ENCODE data around the gene TNFAIP8L1.

The TNFAIP8L1 gene

GRCh38 chr19:4613254-4613751 lies 26.0 kb upstream of the TNFAIP8L1 start:
- ATAC-seq (ENCODE audit: insufficient read depth, low read depth) (no peak), DNase-seq (no peak)
- Histone ChIP-seq H3K4me3 (ENCODE audit: low read depth in 1 of 2, low read length in 2 of 2) (no peak overlapping the region), H3K27me3 (ENCODE audit: insufficient read depth, low read length, poor library complexity) (peaks cover 5% of the 10 kb centered on the region), H4K20me1 (ENCODE audit: insufficient read depth, low read length) (no peaks in the 10 kb centered on the region), H2AFZ (ENCODE audit: low read depth, low read length) (no peak overlapping the region), H3K27ac (ENCODE audit: low read length) (no peak overlapping the region), H3K4me2 (ENCODE audit: insufficient read depth, low read length) (no peak overlapping the region), H3K4me1 (ENCODE audit: insufficient read depth, low read length) (no peaks in the 10 kb centered on the region), H3K36me3 (ENCODE audit: insufficient read depth, low read length) (no peaks in the 10 kb centered on the region), H3K79me2 (ENCODE audit: insufficient read depth, low read length) (no peaks in the 10 kb centered on the region), H3K9me3 (ENCODE audit: insufficient read depth, low read length, severe bottlenecking) (no peaks in the 10 kb centered on the region), H3K9ac (ENCODE audit: low read depth, low read length) (no peak overlapping the region)
- TF ChIP-seq EZH2 (IDR thresholded peaks at IDR 0.05; ENCODE audit: borderline replicate concordance, low read depth, low read length, severe bottlenecking) (no peak), CTCF (IDR thresholded peaks at IDR 0.05; ENCODE audit: borderline replicate concordance, extremely low read depth, low read length, poor library complexity, severe bottlenecking) (no peak)

- ATAC-seq (ENCODE audit: insufficient read depth, low read depth) (no peak), DNase-seq (no peak)
- no peaks in the 10 kb centered on the region for H4K20me1 ChIP-seq (ENCODE audit: insufficient read depth, low read length)
- TF ChIP-seq EZH2 (IDR thresholded peaks at IDR 0.05; ENCODE audit: borderline replicate concordance, low read depth, low read length, severe bottlenecking) (no peak), CTCF (IDR thresholded peaks at IDR 0.05; ENCODE audit: borderline replicate concordance, extremely low read depth, low read length, poor library complexity, severe bottlenecking) (no peak)
- H3K9me3 ChIP-seq (ENCODE audit: insufficient read depth, low read length, severe bottlenecking), result no peaks in the 10 kb centered on the region
- no peak overlapping the region for H3K9ac ChIP-seq (ENCODE audit: low read depth, low read length)
- no peak overlapping the region for H3K4me3 ChIP-seq (ENCODE audit: low read depth in 1 of 2, low read length in 2 of 2)
- no peaks in the 10 kb centered on the region for H3K36me3 ChIP-seq (ENCODE audit: insufficient read depth, low read length)
- no peak overlapping the region for H3K27ac ChIP-seq (ENCODE audit: low read length)
- no peak overlapping the region for H2AFZ ChIP-seq (ENCODE audit: low read depth, low read length)
- H3K79me2 ChIP-seq (ENCODE audit: insufficient read depth, low read length), result no peaks in the 10 kb centered on the region
- H3K4me1 ChIP-seq (ENCODE audit: insufficient read depth, low read length), result no peaks in the 10 kb centered on the region
- H3K27me3 ChIP-seq (ENCODE audit: insufficient read depth, low read length, poor library complexity), result peaks cover 5% of the 10 kb centered on the region
- H3K4me2 ChIP-seq (ENCODE audit: insufficient read depth, low read length), result no peak overlapping the region
Measured at GRCh38 chr19:4618019-4618418, 21.3 kb upstream of the TNFAIP8L1 start.

- DNase-seq, result no peak
- no peak overlapping the region for H3K4me3 ChIP-seq (ENCODE audit: low read depth in 1 of 2, low read length in 2 of 2)
- ATAC-seq (ENCODE audit: insufficient read depth, low read depth), result no peak
- no peak overlapping the region for H2AFZ ChIP-seq (ENCODE audit: low read depth, low read length)
- H3K27ac ChIP-seq (ENCODE audit: low read length), result no peak overlapping the region
- H3K9me3 ChIP-seq (ENCODE audit: insufficient read depth, low read length, severe bottlenecking), result no peaks in the 10 kb centered on the region
- H3K9ac ChIP-seq (ENCODE audit: low read depth, low read length), result no peak overlapping the region
- H3K4me2 ChIP-seq (ENCODE audit: insufficient read depth, low read length), result no peak overlapping the region
- H3K4me1 ChIP-seq (ENCODE audit: insufficient read depth, low read length), result no peaks in the 10 kb centered on the region
- no peaks in the 10 kb centered on the region for H4K20me1 ChIP-seq (ENCODE audit: insufficient read depth, low read length)
- peaks cover 5% of the 10 kb centered on the region for H3K27me3 ChIP-seq (ENCODE audit: insufficient read depth, low read length, poor library complexity)
- H3K36me3 ChIP-seq (ENCODE audit: insufficient read depth, low read length), result no peaks in the 10 kb centered on the region
- TF ChIP-seq EZH2 (IDR thresholded peaks at IDR 0.05; ENCODE audit: borderline replicate concordance, low read depth, low read length, severe bottlenecking) (no peak), CTCF (IDR thresholded peaks at IDR 0.05; ENCODE audit: borderline replicate concordance, extremely low read depth, low read length, poor library complexity, severe bottlenecking) (no peak)
- no peaks in the 10 kb centered on the region for H3K79me2 ChIP-seq (ENCODE audit: insufficient read depth, low read length)
Measured at GRCh38 chr19:4619668-4620294, 19.5 kb upstream of the TNFAIP8L1 start.
